Kidney epithelial cell (primary cell): ENCODE data around the gene TRPM3. TPM values are rescaled to one million over a fixed set of nuclear protein-coding genes. Genes with fewer than 3 reads are reported as not detected.
"Not testable (repeated sequence)": the region's sequence is repeated elsewhere in the genome, so short reads cannot be mapped to it uniquely, and the experiment has no call there.

ENCODE experiments used
- DNase-seq: peaks from one replicate; pipeline ENCODE4 v3.0.0-alpha.2; 2010; ENCODE audit warnings: low read depth
- H3K27me3 ChIP-seq: 2 replicates; pipeline ENCODE4 v1.6.0; 2011; ENCODE audit warnings: low read length; ENCODE audit not compliant: control insufficient read depth, insufficient read depth
- H3K36me3 ChIP-seq: 2 replicates; pipeline ENCODE4 v1.5.1; 2011; ENCODE audit warnings: low read length; ENCODE audit not compliant: control insufficient read depth, insufficient read depth
- H3K4me3 ChIP-seq: 2 replicates; pipeline ENCODE4 v1.5.1; 2011; ENCODE audit warnings: low read depth, mild to moderate bottlenecking, control low read depth, low read length
- total RNA-seq: library from RNA; depleted of rRNA; stranded (reverse); fragments of >200 nt; gene quantifications from 2 replicates; pipeline ENCODE4 v1.2.3, GENCODE V29; 2015
- TF ChIP-seq, protein P1 (sequence below): IDR thresholded peaks from 2 replicates; pipeline ENCODE4 v1.5.1; 2011; ENCODE audit warnings: mild to moderate bottlenecking, moderate library complexity, low read length, control low read depth, inconsistent platforms; ENCODE audit not compliant: insufficient read depth, poor library complexity, severe bottlenecking

The TRPM3 gene
- total RNA-seq, 1 donor from 2014 or later, result not detected

- no peaks in the 10 kb centered on the region for H3K36me3 ChIP-seq
- H3K27me3 ChIP-seq, result no peaks in the 10 kb centered on the region
- no peak overlapping the region for H3K4me3 ChIP-seq
- TF ChIP-seq, protein P1, sequence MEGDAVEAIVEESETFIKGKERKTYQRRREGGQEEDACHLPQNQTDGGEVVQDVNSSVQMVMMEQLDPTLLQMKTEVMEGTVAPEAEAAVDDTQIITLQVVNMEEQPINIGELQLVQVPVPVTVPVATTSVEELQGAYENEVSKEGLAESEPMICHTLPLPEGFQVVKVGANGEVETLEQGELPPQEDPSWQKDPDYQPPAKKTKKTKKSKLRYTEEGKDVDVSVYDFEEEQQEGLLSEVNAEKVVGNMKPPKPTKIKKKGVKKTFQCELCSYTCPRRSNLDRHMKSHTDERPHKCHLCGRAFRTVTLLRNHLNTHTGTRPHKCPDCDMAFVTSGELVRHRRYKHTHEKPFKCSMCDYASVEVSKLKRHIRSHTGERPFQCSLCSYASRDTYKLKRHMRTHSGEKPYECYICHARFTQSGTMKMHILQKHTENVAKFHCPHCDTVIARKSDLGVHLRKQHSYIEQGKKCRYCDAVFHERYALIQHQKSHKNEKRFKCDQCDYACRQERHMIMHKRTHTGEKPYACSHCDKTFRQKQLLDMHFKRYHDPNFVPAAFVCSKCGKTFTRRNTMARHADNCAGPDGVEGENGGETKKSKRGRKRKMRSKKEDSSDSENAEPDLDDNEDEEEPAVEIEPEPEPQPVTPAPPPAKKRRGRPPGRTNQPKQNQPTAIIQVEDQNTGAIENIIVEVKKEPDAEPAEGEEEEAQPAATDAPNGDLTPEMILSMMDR, result no peak
- DNase-seq, result no peak
These were observed 486.7 kb downstream of the TRPM3 start for GRCh38 chr9:70634696-70635095.

DNA sequence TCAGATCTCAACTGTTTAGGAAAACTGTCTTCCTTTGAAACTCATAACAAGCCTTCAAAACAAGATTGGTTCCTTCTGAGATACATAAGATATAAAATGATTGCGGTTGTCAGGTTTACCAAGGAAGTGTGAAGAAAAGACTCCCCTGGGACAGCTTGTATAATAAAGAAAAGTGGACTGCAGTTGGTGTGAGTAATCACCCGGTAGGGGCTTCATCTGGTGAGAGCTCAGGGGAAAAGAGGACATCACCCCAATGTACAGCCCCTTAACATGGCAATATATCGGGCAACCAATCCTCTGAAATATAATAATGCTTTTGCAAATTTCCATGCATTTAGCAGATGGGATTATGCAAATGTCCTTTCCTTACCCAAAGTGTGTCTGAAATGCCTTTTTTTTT lies 490.4 kb downstream of the TRPM3 start:
- DNase-seq, result no peak
- Histone ChIP-seq H3K36me3 (no peaks in the 10 kb centered on the region), H3K4me3 (no peak overlapping the region), H3K27me3 (no peaks in the 10 kb centered on the region)
- TF ChIP-seq, protein P1, result no peak

DNA sequence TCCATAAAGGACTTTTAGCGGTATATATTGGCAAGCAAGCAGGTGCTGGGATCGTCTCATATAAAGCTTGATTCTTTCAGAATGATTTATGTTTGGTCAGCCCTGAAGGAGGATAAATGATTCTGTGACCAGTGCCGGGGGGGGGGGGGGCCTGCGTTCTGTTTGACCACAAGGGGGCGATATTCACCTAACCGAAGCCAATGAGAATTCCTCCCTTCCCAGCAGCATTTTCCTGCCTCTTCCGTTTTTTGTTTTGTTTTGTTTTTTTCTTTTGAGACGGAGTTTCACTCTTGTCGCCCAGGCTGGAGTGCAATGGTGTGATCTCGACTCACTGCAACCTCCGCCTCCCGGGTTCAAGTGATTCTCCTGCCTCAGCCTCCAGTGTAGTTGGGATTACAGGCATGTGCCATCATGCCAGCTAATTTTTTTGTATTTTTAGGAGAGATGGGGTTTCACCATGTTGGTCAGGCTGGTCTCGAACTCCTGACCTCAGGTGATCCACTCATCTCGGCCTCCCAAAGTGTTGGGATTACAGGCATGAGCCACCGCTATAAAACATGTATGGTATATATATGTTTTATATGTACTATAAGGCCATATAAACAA lies 492.2 kb downstream of the TRPM3 start:
- not testable (repeated sequence) for H3K36me3 ChIP-seq, H3K27me3 ChIP-seq, H3K4me3 ChIP-seq, DNase-seq
- TF ChIP-seq, protein P1, result peak; percentile 23

- TF ChIP-seq, protein P1, result no peak
- no peaks in the 10 kb centered on the region for H3K27me3 ChIP-seq
These were observed 496.3 kb downstream of the TRPM3 start for GRCh38 chr9:70625078-70625477.

DNA sequence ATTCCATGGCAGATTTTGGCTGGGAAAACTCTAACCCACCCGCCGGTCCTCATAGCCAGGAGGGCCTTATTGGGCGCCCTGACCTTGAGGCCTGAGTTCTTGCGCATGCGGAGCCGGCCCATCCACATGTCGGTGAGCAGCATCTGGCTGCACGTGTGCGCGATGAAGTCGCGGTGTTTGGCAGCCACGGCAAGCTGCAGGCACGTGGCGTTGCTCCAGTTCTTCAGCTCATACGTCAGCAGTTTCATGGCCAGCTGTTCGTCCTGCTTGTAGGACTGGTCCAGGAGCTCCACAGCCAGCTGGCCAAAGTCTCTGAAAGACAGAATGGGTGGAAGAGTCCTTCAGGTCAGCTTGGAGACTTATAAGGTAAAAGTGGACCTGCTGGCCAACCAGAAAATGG lies 502.6 kb downstream of the TRPM3 start:
- TF ChIP-seq, protein P1, result no peak
- DNase-seq, result no peak
- H3K36me3 ChIP-seq, result no peaks in the 10 kb centered on the region
- H3K4me3 ChIP-seq, result no peak overlapping the region
- no peaks in the 10 kb centered on the region for H3K27me3 ChIP-seq

More at GRCh38 chr9:70625078-70625477, 496.3 kb downstream of the TRPM3 start:
- H3K36me3 ChIP-seq, result no peaks in the 10 kb centered on the region
- no peak for DNase-seq
- no peak overlapping the region for H3K4me3 ChIP-seq
